ENCODE results near the gene XAGE3. TPM values are rescaled to one million over a fixed set of nuclear protein-coding genes. Genes with fewer than 3 reads are reported as not detected.
"Not testable (repeated sequence)": the region's sequence is repeated elsewhere in the genome, so short reads cannot be mapped to it uniquely, and the experiment has no call there.

Gene XAGE3
- total RNA-seq, 2 experiments from 2014 or later, result not detected

DNA sequence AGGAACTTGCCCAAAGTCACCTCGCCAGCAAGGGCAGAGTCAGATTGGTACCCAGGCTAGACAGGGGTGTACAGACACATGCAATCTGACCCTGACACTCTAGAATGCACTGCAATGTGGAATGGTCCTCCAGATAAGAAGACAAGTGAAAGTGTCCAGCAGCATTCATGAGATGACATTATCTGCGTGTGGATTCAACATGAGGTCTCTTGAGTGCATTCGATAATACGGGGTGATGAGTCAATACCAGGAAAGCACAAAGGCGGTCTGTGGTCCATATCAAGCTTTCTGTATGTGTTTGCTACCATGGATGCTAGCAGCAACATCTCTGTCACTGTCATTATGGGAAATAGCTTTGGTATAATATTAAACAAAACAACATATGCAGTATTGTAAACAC lies 6.8 kb upstream of the XAGE3 start:
- no peak overlapping the region for H3K27ac Mint-ChIP-seq
- no peak overlapping the region for H3K4me3 Mint-ChIP-seq
- no peak for DNase-seq
- POLR2A ChIA-PET, result no interaction called here
- no peaks in the 10 kb centered on the region for H3K9me3 Mint-ChIP-seq
- CTCF ChIA-PET, result no interaction called here
- no peaks in the 10 kb centered on the region for H3K36me3 Mint-ChIP-seq (ENCODE audit: low read depth)
- H3K27me3 Mint-ChIP-seq, result peaks cover 7% of the 10 kb centered on the region
- H3K4me1 Mint-ChIP-seq, result no peaks in the 10 kb centered on the region

DNA sequence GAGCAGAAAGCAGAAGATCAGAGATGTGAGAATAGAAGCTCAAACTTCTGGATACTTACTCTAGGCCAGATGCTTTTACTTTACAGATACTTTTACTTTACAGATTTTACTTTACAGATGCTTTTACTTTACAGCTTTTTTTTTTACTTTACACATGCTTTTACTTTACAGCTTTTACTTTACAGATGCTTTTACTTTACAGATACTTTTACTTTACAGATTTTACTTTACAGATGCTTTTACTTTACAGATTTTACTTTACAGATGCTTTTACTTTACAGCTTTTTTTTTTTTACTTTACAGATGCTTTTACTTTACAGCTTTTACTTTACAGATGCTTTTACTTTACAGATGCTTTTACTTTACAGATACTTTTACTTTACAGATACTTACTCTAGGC lies 5.9 kb upstream of the XAGE3 start:
- H3K27ac Mint-ChIP-seq; H3K4me3 Mint-ChIP-seq; H3K4me1 Mint-ChIP-seq; H3K9me3 Mint-ChIP-seq; CTCF ChIA-PET; DNase-seq; H3K36me3 Mint-ChIP-seq (ENCODE audit: low read depth); H3K27me3 Mint-ChIP-seq; POLR2A ChIA-PET: not testable (repeated sequence)

DNA sequence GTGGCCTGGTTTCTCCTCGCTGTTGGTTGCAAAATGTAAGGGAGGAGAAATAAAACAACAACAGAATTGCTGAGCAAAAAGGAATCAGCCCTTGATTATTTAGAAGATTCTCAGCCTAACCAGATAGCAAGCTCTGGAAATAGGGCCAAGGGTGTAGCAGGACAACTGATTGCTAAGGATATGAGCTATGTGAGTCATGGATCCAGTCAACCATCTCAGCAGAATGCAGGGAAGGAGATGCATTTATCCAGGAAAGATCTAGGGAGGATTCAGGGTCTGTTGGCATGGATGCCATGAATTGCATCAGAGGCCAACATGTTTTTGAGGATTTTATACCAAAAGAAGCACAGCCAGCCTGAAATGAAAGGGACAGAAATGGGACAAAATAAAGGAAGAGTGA lies 2.2 kb upstream of the XAGE3 start:
- H3K27me3 Mint-ChIP-seq, result peaks cover 7% of the 10 kb centered on the region
- no peaks in the 10 kb centered on the region for H3K36me3 Mint-ChIP-seq (ENCODE audit: low read depth)
- DNase-seq, result no peak
- H3K4me3 Mint-ChIP-seq, result no peak overlapping the region
- ChIA-PET CTCF (no interaction called here), POLR2A (no interaction called here)
- no peaks in the 10 kb centered on the region for H3K9me3 Mint-ChIP-seq
- no peaks in the 10 kb centered on the region for H3K4me1 Mint-ChIP-seq
- H3K27ac Mint-ChIP-seq, result no peak overlapping the region

DNA sequence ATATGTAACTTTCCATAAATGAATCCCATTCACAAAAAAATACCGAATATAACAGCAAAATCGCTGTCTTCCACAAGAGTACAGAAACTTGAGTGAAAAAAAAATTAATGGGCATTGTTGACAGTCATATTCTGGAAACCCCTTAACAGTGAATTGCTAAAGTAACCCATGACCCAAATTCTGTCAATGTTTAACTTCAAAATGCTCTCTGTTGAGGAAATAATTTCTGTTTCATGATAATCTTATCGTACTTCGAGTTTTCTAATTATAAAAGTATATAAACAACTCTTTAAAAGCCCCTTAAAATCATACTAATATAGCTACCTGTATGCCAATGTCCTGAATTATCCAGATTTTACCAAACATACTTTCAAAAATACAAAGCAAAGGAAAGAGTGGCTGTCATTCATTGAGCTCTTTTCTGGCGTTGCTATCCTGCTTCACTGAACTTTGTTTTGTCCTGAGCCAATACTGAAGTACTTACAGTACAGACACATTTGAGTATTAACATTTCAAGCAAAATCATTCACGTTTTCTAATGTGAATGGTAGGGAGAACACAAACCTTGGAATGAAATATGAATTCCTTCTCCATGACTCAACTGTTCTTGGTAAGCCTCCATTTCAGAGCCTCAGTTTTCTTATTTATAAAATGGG lies 2.4 kb downstream of the XAGE3 start:
- ChIA-PET CTCF (no interaction called here), POLR2A (no interaction called here)
- Mint-ChIP-seq H3K27me3 (peaks cover 11% of the 10 kb centered on the region), H3K36me3 (ENCODE audit: low read depth) (no peaks in the 10 kb centered on the region), H3K4me1 (no peaks in the 10 kb centered on the region), H3K4me3 (no peak overlapping the region), H3K27ac (no peak overlapping the region), H3K9me3 (no peaks in the 10 kb centered on the region)
- no peak for DNase-seq

DNA sequence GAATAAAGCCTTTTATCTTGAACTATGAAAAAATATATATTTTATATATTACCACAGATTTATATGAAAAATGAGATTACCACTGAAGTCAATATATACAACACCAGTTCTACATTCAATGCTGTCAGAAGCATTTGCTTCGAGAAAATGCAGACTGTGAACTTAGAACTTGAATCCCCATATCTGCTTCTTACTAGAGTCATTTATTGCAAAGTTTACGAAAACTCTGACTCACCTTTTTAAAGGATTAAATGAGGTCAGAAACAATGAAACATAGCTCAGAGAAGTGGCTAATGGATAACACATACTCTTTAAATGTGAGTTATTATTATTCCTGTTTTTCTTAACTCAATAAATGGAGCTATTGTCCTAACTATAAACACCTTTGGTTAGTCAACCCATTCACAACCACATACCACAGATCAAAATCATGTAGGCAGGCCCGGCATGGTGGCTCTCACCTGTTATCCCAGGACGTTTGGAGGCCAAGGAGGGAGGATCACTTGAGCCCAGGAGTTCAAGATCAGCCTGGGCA lies 10.8 kb downstream of the XAGE3 start:
- POLR2A ChIA-PET; H3K9me3 Mint-ChIP-seq; H3K36me3 Mint-ChIP-seq (ENCODE audit: low read depth); CTCF ChIA-PET; H3K4me1 Mint-ChIP-seq; H3K27ac Mint-ChIP-seq; DNase-seq; H3K4me3 Mint-ChIP-seq; H3K27me3 Mint-ChIP-seq: not testable (repeated sequence)

DNA sequence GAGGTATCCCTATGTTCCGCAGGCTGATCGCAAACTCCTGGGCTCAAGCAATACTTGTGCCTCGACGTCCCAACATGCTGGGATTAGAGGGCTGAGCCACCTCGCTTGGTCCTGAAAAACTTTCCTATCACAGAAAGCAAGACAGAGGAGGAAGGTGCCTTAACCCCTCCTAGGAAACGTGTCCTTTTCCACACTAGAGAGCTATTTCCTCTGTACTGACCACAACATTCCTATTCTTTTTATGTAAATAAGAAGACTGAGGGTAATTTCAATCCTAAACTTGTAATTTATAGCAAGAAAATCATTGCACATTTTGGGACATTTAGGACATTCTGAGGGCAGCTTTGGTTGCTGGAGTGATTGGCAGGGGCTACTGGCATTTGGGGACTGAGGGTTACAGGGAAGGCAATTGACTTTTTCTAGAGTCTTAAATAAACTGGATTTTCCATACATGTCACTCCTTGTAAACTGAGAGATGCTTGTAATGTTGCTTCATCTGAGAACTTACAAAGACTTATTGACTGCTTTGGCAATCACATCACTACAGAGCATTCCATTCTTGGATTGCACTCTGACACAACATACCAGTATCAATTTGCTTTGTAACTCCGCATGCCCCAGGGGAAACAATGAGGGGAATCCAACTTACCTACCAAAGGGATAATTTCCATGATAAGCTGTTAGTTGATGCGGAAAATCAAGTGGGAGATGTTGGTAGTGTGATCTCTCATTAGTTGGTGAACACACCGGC lies 15.6 kb downstream of the XAGE3 start:
- ChIA-PET CTCF (no interaction called here), POLR2A (no interaction called here)
- Mint-ChIP-seq H3K27me3 (peaks cover 9% of the 10 kb centered on the region), H3K4me1 (no peaks in the 10 kb centered on the region), H3K9me3 (no peaks in the 10 kb centered on the region), H3K36me3 (ENCODE audit: low read depth) (no peaks in the 10 kb centered on the region), H3K27ac (no peak overlapping the region), H3K4me3 (no peak overlapping the region)
- no peak for DNase-seq

DNA sequence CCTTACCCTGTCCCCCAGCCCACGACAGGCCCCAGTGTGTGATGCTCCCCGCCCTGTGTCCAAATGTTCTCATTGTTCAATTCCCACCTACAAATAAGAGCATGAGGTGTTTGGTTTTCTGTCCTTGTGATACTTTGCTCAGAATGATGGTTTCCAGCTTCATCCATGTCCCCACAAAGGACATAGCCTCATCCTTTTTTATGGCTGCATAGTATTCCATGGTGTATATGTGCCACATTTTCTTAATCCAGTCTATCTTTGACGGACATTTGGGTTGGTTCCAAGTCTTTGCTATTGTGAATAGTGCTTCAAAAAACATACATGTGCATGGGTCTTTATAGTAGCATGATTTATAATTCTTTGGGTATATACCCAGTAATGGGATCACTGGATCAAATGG lies 24.3 kb downstream of the XAGE3 start:
- H3K27me3 Mint-ChIP-seq, result peaks cover 13% of the 10 kb centered on the region
- DNase-seq; H3K36me3 Mint-ChIP-seq (ENCODE audit: low read depth); CTCF ChIA-PET; H3K4me3 Mint-ChIP-seq; POLR2A ChIA-PET; H3K27ac Mint-ChIP-seq; H3K4me1 Mint-ChIP-seq; H3K9me3 Mint-ChIP-seq: not testable (repeated sequence)

DNA sequence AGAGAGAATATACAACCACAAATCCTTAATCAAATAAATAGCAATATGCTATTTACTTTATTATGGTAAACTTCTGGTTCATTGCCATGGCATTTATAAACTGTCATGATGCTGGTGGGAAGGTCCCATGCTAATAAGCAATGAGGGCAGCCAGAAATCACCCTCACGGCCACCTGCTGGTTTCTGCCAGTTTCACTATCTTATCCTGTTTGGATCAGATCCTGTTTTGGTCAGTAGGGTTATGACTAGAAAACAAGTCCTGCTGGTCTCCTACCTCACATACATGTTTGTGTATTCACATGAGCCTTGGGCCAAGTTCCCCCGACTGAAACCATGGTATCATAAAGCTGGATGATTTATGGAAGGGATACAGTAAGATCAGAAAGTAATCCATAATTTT lies 28.7 kb downstream of the XAGE3 start:
- ChIA-PET CTCF (no interaction called here), POLR2A (no interaction called here)
- Mint-ChIP-seq H3K27ac (no peak overlapping the region), H3K36me3 (ENCODE audit: low read depth) (no peaks in the 10 kb centered on the region), H3K27me3 (no peaks in the 10 kb centered on the region), H3K4me1 (no peaks in the 10 kb centered on the region), H3K4me3 (no peak overlapping the region), H3K9me3 (no peaks in the 10 kb centered on the region)
- DNase-seq, result no peak

DNA sequence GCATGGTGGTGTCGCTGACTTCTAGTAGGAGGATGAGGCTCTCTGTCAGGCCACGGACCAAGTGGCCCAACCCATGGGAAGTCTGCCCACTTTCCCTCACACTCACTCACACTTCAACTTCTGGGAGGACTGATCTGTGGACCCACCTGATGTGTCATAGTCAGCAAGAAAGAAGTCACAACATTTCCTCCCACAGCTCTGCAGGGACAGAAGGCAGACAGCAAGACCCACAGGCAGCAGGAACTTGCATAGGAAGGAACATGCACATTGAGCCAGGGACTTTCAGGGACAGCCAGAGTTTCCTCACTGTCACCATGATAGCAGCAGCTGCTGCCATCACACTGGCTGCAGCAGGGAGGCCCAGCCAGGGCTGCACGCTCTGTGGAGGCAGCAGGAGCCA lies 37.3 kb downstream of the XAGE3 start:
- ChIA-PET CTCF (no interaction called here), POLR2A (no interaction called here)
- H3K4me3 Mint-ChIP-seq, result no peak overlapping the region
- H3K27me3 Mint-ChIP-seq, result no peaks in the 10 kb centered on the region
- no peak for DNase-seq
- no peaks in the 10 kb centered on the region for H3K9me3 Mint-ChIP-seq
- H3K4me1 Mint-ChIP-seq, result no peaks in the 10 kb centered on the region
- no peak overlapping the region for H3K27ac Mint-ChIP-seq
- no peaks in the 10 kb centered on the region for H3K36me3 Mint-ChIP-seq (ENCODE audit: low read depth)

DNA sequence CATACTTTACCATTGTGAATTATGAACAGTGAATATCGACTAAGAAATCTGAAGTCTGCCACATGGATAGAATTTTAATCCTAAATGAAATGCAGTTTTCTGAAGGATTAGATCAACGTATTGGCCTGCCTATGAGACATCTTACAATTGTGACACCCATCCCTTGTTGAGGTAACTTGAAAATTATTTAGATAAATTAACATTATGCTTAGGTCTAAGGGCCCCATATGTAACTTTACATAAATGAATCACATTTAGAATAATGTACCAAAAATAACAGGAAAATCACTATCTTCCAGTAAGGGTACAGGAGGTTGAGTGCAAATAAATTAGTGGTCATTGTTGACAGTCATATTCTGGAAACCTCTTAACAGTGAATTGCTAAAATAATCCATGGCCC lies 43.3 kb downstream of the XAGE3 start:
- Mint-ChIP-seq H3K4me1 (no peaks in the 10 kb centered on the region), H3K27me3 (no peaks in the 10 kb centered on the region), H3K4me3 (no peak overlapping the region), H3K36me3 (ENCODE audit: low read depth) (no peaks in the 10 kb centered on the region), H3K9me3 (no peaks in the 10 kb centered on the region), H3K27ac (no peak overlapping the region)
- ChIA-PET CTCF (no interaction called here), POLR2A (no interaction called here)
- no peak for DNase-seq

DNA sequence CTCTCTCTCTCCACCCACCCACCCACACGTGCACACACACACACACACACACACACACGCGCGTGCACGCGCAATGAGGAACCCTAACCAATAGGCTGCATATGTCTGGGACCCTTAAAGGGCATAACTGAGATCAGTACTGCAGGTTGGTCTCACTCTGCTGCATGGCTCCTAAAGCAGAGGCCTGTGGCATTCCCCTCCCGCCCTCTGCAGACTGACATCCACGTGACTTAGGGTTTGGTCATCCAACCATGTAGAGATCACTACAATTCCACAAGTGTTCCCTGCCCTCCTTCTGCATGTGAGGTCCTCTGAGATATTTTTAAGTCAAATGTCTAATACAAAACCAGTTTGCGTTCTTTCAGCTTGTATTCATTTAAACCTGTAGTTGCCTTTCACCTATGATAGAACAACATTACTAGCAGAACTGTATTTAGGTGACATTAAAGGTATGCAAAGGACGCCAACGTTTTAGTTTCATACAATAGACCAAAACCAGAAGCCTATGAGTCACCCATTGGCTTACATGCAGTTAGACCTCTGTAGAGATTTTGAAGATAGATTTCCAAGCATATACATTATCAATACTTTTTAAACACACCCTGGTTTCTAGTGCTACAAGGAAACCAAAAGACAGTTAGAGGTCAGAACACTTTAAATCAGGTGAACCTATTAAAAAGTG lies 46.7 kb downstream of the XAGE3 start:
- no peaks in the 10 kb centered on the region for H3K9me3 Mint-ChIP-seq
- H3K36me3 Mint-ChIP-seq (ENCODE audit: low read depth), result no peaks in the 10 kb centered on the region
- no peak for DNase-seq
- peaks cover 5% of the 10 kb centered on the region for H3K27me3 Mint-ChIP-seq
- no peak overlapping the region for H3K27ac Mint-ChIP-seq
- H3K4me1 Mint-ChIP-seq, result no peaks in the 10 kb centered on the region
- CTCF ChIA-PET, result no interaction called here
- H3K4me3 Mint-ChIP-seq, result no peak overlapping the region
- POLR2A ChIA-PET, result no interaction called here

DNA sequence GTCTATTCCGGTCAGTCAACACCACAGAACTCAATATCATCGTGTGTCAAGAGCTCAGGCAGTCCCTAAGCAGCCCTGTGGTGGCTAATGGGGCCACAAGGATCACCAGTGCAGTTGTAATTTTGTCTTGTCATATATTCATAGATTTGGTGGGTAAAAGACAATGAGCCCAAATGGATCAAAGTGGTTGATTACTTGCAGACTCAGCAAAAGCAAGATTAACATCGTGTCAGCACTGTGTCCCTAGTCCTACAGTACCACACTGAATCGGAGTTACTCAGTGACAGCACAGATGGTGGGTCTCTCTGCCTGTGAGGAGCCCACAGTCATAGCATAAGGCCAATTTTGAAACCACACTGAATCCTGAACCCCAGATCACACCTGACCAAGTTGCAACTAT lies 48.1 kb downstream of the XAGE3 start:
- no peaks in the 10 kb centered on the region for H3K36me3 Mint-ChIP-seq (ENCODE audit: low read depth)
- ChIA-PET CTCF (no interaction called here), POLR2A (no interaction called here)
- H3K4me1 Mint-ChIP-seq, result no peaks in the 10 kb centered on the region
- no peak overlapping the region for H3K27ac Mint-ChIP-seq
- peaks cover 6% of the 10 kb centered on the region for H3K27me3 Mint-ChIP-seq
- no peaks in the 10 kb centered on the region for H3K9me3 Mint-ChIP-seq
- no peak overlapping the region for H3K4me3 Mint-ChIP-seq
- no peak for DNase-seq

All from activated CD4-positive, alpha-beta memory T cell treated with anti-CD3 and anti-CD28 coated beads, Interleukin-2, amount 10 ng/mL, durations not matched to agents 7 days and 5 days (primary cell).